A673 (cell line): ENCODE data around the gene TMEM63A.

Experiments used
- CTCF ChIP-seq: fragments of 300-800, 200-600 bp; sonication (generic); conservative IDR thresholded peaks from 2 replicates; pipeline ENCODE4 v1.5.1; 2017; ENCODE audit warnings: low read depth, mild to moderate bottlenecking, antibody characterized with exemption, low read length, moderate library complexity, mixed read lengths
- EZH2 ChIP-seq: fragments of 200-600 bp; sonication (generic); IDR thresholded peaks from 2 replicates; pipeline ENCODE4 v1.6.1; 2017; ENCODE audit warnings: borderline replicate concordance, low read depth, mild to moderate bottlenecking, mixed read lengths, antibody characterized with exemption, low read length; ENCODE audit not compliant: poor library complexity, severe bottlenecking

- TF ChIP-seq CTCF (no peak), EZH2 (no peak)
Measured at GRCh38 chr1:225860107-225860506, 22.1 kb downstream of the TMEM63A start.
